KMS-11 (cell line): ENCODE results near the gene COPS2.

ENCODE experiments used
- H2AFZ ChIP-seq: fragments of 200-600 bp; sonication (generic); 2 replicates; pipeline ENCODE4 v1.6.1; 2016; ENCODE audit warnings: antibody characterized with exemption, mixed run types, low read depth
- H3K27ac ChIP-seq: fragments of 200-600 bp; sonication (generic); 2 replicates; pipeline ENCODE4 v1.6.1; 2016; ENCODE audit warnings: mild to moderate bottlenecking, mixed run types
- H3K27me3 ChIP-seq: fragments of 200-600 bp; sonication (generic); 2 replicates; pipeline ENCODE4 v1.6.1; 2017; ENCODE audit warnings: mild to moderate bottlenecking, low read depth, mixed run types, moderate library complexity; ENCODE audit not compliant: insufficient read depth
- H3K36me3 ChIP-seq: fragments of 200-600 bp; sonication (generic); 2 replicates; pipeline ENCODE4 v1.6.1; 2017; ENCODE audit warnings: mild to moderate bottlenecking, mixed run types; ENCODE audit not compliant: insufficient read depth
- H3K4me1 ChIP-seq: fragments of 200-600 bp; sonication (generic); 2 replicates; pipeline ENCODE4 v1.6.1; 2016; ENCODE audit warnings: mild to moderate bottlenecking, low read depth, mixed run types; ENCODE audit not compliant: poor library complexity, severe bottlenecking
- H3K4me2 ChIP-seq: fragments of 200-600 bp; sonication (generic); 2 replicates; pipeline ENCODE4 v1.7.0; 2016; ENCODE audit warnings: mild to moderate bottlenecking, mixed run types
- H3K4me3 ChIP-seq: fragments of 200-600 bp; sonication (generic); IDR thresholded peaks from 2 replicates; pipeline ENCODE4 v1.6.1; 2017; ENCODE audit warnings: low read depth, low read length, mixed read lengths; ENCODE audit not compliant: insufficient read depth
- H3K79me2 ChIP-seq: fragments of 200-600 bp; sonication (generic); 2 replicates; pipeline ENCODE4 v1.6.1; 2016; ENCODE audit warnings: low read depth, mixed run types; ENCODE audit not compliant: insufficient read depth
- H3K9ac ChIP-seq: fragments of 200-600 bp; sonication (generic); 2 replicates; pipeline ENCODE4 v1.6.1; 2016; ENCODE audit warnings: mild to moderate bottlenecking, mixed run types
- H4K20me1 ChIP-seq: fragments of 200-600 bp; sonication (generic); 2 replicates; pipeline ENCODE4 v1.6.1; 2016; ENCODE audit warnings: mild to moderate bottlenecking, mixed run types; ENCODE audit not compliant: insufficient read depth
- TF ChIP-seq, protein P1 (sequence below): fragments of 200-600 bp; sonication (generic); conservative IDR thresholded peaks from 2 replicates; pipeline ENCODE4 v1.6.1; 2017; ENCODE audit warnings: low read depth, mild to moderate bottlenecking, antibody characterized with exemption, low read length, moderate library complexity, mixed read lengths

Gene COPS2

DNA sequence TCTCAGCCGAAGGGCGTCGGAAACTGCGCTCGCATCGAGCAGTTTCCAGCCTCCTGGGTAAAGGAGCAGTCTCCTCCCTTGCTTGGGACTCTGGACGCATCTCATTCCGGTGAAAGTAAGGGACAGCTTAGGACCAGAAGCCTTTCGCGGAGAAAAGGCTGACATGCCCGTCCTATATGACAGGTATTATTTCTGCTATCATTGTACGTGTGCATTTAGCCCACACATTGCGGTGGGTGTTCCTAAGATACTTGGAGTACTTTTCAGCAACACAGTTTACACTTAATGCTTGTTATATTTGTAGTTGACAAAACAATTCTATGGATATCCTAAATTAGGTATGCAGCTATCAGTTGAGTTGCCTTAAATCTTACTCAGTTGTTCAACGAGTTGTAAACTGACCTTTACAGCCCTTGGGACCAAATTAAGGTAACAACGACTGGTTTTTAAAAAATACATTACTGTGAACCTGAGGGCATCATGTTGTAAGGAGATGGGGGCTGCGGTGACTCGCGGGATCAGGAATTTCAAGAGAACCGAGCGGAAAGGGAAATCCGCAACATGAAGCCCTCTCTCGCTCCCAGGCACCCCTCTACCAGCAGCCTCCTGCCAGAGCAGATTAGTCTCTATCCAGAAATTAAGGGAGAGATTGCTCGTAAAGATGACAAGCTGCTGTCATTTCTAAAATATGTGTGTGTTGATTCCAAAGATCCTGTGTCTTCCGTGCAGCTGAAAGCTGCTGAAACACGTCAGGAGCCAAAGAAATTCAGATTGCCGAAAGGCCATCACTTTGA is 632 bp upstream of the COPS2 start:
- Histone ChIP-seq H3K27me3 (no peaks in the 10 kb centered on the region), H3K9ac (peak overlapping the region; percentile 94), H3K36me3 (no peaks in the 10 kb centered on the region), H3K27ac (peak overlapping the region; percentile 81), H3K4me1 (peaks cover 38% of the 10 kb centered on the region), H4K20me1 (peaks cover 5% of the 10 kb centered on the region), H3K4me2 (peak overlapping the region; percentile 97), H3K4me3 (no peak overlapping the region), H3K79me2 (peaks cover 53% of the 10 kb centered on the region), H2AFZ (peak overlapping the region; percentile 80)
- TF ChIP-seq, protein P1, sequence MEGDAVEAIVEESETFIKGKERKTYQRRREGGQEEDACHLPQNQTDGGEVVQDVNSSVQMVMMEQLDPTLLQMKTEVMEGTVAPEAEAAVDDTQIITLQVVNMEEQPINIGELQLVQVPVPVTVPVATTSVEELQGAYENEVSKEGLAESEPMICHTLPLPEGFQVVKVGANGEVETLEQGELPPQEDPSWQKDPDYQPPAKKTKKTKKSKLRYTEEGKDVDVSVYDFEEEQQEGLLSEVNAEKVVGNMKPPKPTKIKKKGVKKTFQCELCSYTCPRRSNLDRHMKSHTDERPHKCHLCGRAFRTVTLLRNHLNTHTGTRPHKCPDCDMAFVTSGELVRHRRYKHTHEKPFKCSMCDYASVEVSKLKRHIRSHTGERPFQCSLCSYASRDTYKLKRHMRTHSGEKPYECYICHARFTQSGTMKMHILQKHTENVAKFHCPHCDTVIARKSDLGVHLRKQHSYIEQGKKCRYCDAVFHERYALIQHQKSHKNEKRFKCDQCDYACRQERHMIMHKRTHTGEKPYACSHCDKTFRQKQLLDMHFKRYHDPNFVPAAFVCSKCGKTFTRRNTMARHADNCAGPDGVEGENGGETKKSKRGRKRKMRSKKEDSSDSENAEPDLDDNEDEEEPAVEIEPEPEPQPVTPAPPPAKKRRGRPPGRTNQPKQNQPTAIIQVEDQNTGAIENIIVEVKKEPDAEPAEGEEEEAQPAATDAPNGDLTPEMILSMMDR = no peak

DNA sequence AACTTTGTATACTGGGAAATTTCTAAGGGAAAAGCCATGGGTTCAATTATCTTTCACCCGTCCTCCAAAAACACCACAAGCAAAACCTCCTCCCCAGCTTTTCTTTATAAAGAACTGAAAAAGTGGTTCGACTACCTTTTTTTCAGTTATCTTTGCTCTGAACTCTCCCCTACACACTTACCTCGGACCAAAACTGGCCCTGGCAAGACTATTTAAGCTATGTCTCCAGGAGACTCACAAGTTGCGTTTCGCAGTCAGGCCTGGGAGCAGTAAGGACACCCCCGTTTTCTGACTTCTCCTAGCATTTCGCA is 645 bp downstream of the COPS2 start:
- TF ChIP-seq, protein P1 = no peak
- Histone ChIP-seq H3K4me1 (peaks cover 38% of the 10 kb centered on the region), H3K4me3 (peak overlapping the region; percentile 22), H3K79me2 (peaks cover 64% of the 10 kb centered on the region), H3K36me3 (no peaks in the 10 kb centered on the region), H4K20me1 (peaks cover 14% of the 10 kb centered on the region), H3K4me2 (peak overlapping the region; percentile 85), H3K27ac (peak overlapping the region; percentile 81), H2AFZ (peak overlapping the region; percentile 80; the same call in 1 of the 2 replicates), H3K27me3 (no peaks in the 10 kb centered on the region), H3K9ac (peak overlapping the region; percentile 94)

DNA sequence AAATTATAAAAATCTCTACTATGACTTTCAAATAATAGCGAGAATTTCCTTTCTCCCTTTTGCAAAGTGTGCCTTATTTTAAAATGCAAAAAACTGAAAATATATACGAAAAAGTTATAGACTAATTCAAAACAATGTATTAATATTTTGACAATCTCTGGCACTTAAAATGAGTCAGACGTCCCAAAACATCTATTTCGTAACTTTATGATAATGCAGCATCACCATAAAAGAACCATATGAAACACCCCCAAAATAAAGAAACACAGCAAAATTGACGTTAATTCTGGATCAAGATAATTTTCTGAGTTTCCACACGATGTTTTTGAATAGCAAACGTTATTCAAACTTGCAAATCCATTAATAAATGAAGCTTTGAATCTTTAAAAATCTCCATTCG is 1.0 kb downstream of the COPS2 start:
- Histone ChIP-seq H3K9ac (peak overlapping the region; percentile 94), H3K36me3 (no peaks in the 10 kb centered on the region), H3K4me3 (peak overlapping the region; percentile 22), H3K27ac (peak overlapping the region; percentile 81; the same call in 1 of the 2 replicates), H3K79me2 (peaks cover 68% of the 10 kb centered on the region), H3K4me1 (peaks cover 38% of the 10 kb centered on the region), H2AFZ (no peak overlapping the region), H3K4me2 (peak overlapping the region; percentile 85), H4K20me1 (peaks cover 18% of the 10 kb centered on the region), H3K27me3 (no peaks in the 10 kb centered on the region)
- TF ChIP-seq, protein P1 = no peak

DNA sequence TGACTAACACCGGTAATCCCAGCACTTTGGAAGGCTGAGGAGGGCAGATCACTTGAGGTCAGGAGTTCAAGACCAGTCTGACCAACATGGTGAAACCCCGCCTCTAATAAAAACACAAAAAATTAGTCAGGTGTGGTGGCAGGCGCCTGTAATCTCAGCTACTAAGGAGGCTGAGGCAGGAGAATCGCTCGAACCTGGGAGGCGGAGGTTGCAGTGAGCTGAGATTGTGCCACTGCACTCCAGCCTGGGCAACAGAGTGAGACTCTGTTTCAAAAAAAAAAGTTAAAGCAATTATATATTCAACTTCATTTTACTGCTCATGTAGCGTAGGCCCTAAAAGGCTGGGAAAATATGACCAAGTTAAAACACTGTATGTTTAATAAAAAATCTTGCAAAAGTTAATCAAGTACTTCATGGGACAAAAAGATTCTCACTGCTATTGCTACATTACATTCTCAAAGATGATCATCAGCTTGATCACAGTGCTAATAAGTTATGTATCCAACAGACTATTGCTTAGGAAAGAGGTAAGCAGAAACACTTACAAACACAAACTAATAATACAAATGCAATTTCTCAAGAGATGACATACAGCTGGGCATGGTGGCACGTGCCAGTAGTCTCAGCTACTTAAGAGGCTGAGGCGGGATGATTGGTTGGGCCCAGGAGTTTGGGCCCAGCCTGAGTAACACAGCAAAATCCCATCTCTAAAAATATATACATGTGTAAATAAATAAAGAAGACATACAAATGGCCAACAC is 2.7 kb downstream of the COPS2 start:
- Histone ChIP-seq H3K27me3 (no peaks in the 10 kb centered on the region), H4K20me1 (peaks cover 32% of the 10 kb centered on the region), H2AFZ (no peak overlapping the region), H3K4me1 (peaks cover 38% of the 10 kb centered on the region), H3K79me2 (peaks cover 85% of the 10 kb centered on the region), H3K4me3 (no peak overlapping the region), H3K9ac (no peak overlapping the region), H3K27ac (no peak overlapping the region), H3K4me2 (peak overlapping the region; percentile 85), H3K36me3 (no peaks in the 10 kb centered on the region)
- TF ChIP-seq, protein P1 = no peak
